ENCODE results near the gene RELB.
"Not testable (repeated sequence)": the region's sequence is repeated elsewhere in the genome, so short reads cannot be mapped to it uniquely, and the experiment has no call there.

RELB gene

GRCh38 chr19:45001087-45001739 is at the start of gene RELB:
Gene RELB (plus strand): TSS chr19:45001464. CDS start chr19:45001580, 116 bp downstream.
- peak; percentile 27 for DNase-seq (ENCODE audit: low read depth)

GRCh38 chr19:44954278-44954648 is 47.0 kb upstream of the RELB start:
- no peak for DNase-seq (ENCODE audit: low read depth)

GRCh38 chr19:44954649-44955504 is 46.4 kb upstream of the RELB start, which contains the start of gene CLPTM1:
Gene CLPTM1 (plus strand): TSS chr19:44955380. CDS start chr19:44955396, 16 bp downstream.
- DNase-seq (ENCODE audit: low read depth): peak; percentile 86

- DNase-seq (ENCODE audit: low read depth): no peak
These were observed 45.5 kb upstream of the RELB start for GRCh38 chr19:44955505-44956439.

- DNase-seq (ENCODE audit: low read depth): no peak
These were observed 43.7 kb upstream of the RELB start for GRCh38 chr19:44957526-44957925.

- DNase-seq (ENCODE audit: low read depth): no peak
These were observed 43.2 kb upstream of the RELB start for GRCh38 chr19:44958090-44958489.

GRCh38 chr19:44959691-44960090 is 41.6 kb upstream of the RELB start:
- DNase-seq (ENCODE audit: low read depth): no peak

GRCh38 chr19:44960906-44961728 is 40.1 kb upstream of the RELB start:
- no peak for DNase-seq (ENCODE audit: low read depth)

- DNase-seq (ENCODE audit: low read depth): no peak
These were observed 39.4 kb upstream of the RELB start for GRCh38 chr19:44961821-44962220.

- no peak for DNase-seq (ENCODE audit: low read depth)
These were observed 33.1 kb upstream of the RELB start for GRCh38 chr19:44968118-44968517.

- DNase-seq (ENCODE audit: low read depth): no peak
These were observed 32.6 kb upstream of the RELB start for GRCh38 chr19:44968670-44969069.

- DNase-seq (ENCODE audit: low read depth): no peak
These were observed 31.8 kb upstream of the RELB start for GRCh38 chr19:44969437-44969836.

- DNase-seq (ENCODE audit: low read depth): not testable (repeated sequence)
These were observed 29.8 kb upstream of the RELB start for GRCh38 chr19:44971451-44971850.

GRCh38 chr19:44972802-44973201 is 28.5 kb upstream of the RELB start:
- DNase-seq (ENCODE audit: low read depth): no peak

GRCh38 chr19:44973982-44974735 is 27.1 kb upstream of the RELB start:
- no peak for DNase-seq (ENCODE audit: low read depth)

- no peak for DNase-seq (ENCODE audit: low read depth)
These were observed 26.4 kb upstream of the RELB start for GRCh38 chr19:44974857-44975256.

- DNase-seq (ENCODE audit: low read depth): no peak
These were observed 25.8 kb upstream of the RELB start for GRCh38 chr19:44975444-44975843.

GRCh38 chr19:44984005-44984404 is 17.3 kb upstream of the RELB start:
- no peak for DNase-seq (ENCODE audit: low read depth)

- DNase-seq (ENCODE audit: low read depth): no peak
These were observed 15.8 kb upstream of the RELB start for GRCh38 chr19:44985445-44985844.

- no peak for DNase-seq (ENCODE audit: low read depth)
These were observed 14.9 kb upstream of the RELB start for GRCh38 chr19:44986389-44986788.
